ENCODE results near the gene SSBP1.

GRCh38 chr7:141712603-141713255 lies 25.4 kb upstream of the SSBP1 start:
- TF ChIP-seq CTCF (IDR thresholded peaks at IDR 0.05) (no peak), EP300 (IDR thresholded peaks at IDR 0.05) (no peak)

All from ovary (tissue), 3 donors.